Heart right ventricle (tissue), 16 donors: ENCODE data around the gene SAPCD2. TPM values are rescaled to one million over a fixed set of nuclear protein-coding genes. Genes with fewer than 3 reads are reported as not detected.

Experiments
- ATAC-seq, 8 donors: fragments of 200-7000 bp; cut with Tn5 transposase; one replicate each; pipeline ENCODE4 v1.9.1; 2020; ENCODE audit warnings: mild to moderate bottlenecking in 8 of 8, moderate library complexity in 8 of 8, moderate number of reproducible peaks in 1 of 8
- DNase-seq, 2 donors: peaks; one replicate each; pipeline ENCODE4 v3.0.0-alpha.2; 2020
- H3K27ac ChIP-seq, 10 donors: fragments of 200-600 bp; sonication (generic) in 2 of 10; one replicate each; pipeline versions ENCODE4 v1.5.0 to v1.8.0; 2020 to 2022; ENCODE audit warnings: mild to moderate bottlenecking in 3 of 10
- H3K27me3 ChIP-seq, 7 donors: fragments of 200-600 bp; one replicate each; pipeline ENCODE4 v1.8.0; 2021 to 2022; ENCODE audit warnings: mild to moderate bottlenecking in 2 of 7
- H3K36me3 ChIP-seq, 9 donors: fragments of 200-600 bp; sonication (generic) in 1 of 9; one replicate each; pipeline versions ENCODE4 v1.5.0 to v1.8.0; 2020 to 2022; ENCODE audit warnings: mild to moderate bottlenecking in 2 of 9
- H3K4me1 ChIP-seq, 9 donors: fragments of 200-600 bp; sonication (generic) in 1 of 9; one replicate each; pipeline versions ENCODE4 v1.5.0 to v1.8.0; 2020 to 2022; ENCODE audit warnings: mild to moderate bottlenecking in 4 of 9
- H3K4me3 ChIP-seq, 10 donors: fragments of 200-600 bp; sonication (generic) in 2 of 10; one replicate each; pipeline versions ENCODE4 v1.5.0 to v1.8.0; 2020 to 2022; ENCODE audit warnings: mild to moderate bottlenecking in 7 of 10, moderate library complexity in 2 of 10
- H3K9me3 ChIP-seq, 11 donors: fragments of 200-600 bp in 10 of 11; sonication (generic) in 2 of 11; one replicate each; pipeline versions ENCODE4 v1.5.0 to v1.8.0; 2013 to 2022; ENCODE audit warnings: mild to moderate bottlenecking in 2 of 11, control low read depth in 1 of 11, moderate library complexity in 1 of 11
- CTCF ChIP-seq, 9 donors: fragments of 200-600 bp; sonication (generic) in 2 of 9; IDR thresholded peaks; one replicate each; pipeline versions ENCODE4 v1.5.0 to v1.8.0; 2021 to 2022; ENCODE audit warnings: antibody characterized with exemption in 9 of 9, mild to moderate bottlenecking in 5 of 9, moderate library complexity in 1 of 9
- WGBS, 2 donors: extraction: QIAGEN DNeasy Blood & Tissue Kit; methylation state at CpG; one replicate each; pipeline ENCODE4 v1.1.7; 2013; ENCODE audit warnings: inconsistent platforms in 1 of 2; 5-methylcytosine and 5-hydroxymethylcytosine counted together
- intact Hi-C, 10 donors: fragments of 100-400 bp; cut with DNase I; formaldehyde crosslinking; loops; one replicate each; pipeline versions ENCODE4 v1.11.1 to v1.14.2; 2022
- polyA plus RNA-seq, 2 donors: library from polyadenylated mRNA; stranded (reverse); fragments of 200-250 nt; gene quantifications; one replicate each; pipeline ENCODE4 v1.2.3, GENCODE V29; 2013
- total RNA-seq, 10 donors: library from RNA; stranded (reverse); fragmentation: NEBNext Ultra II Directional in 3 of 10; extraction: Animal tissue kit (Norgen Biotek cat#: 25700) in 3 of 10; gene quantifications; one replicate each; pipeline versions ENCODE4 v1.2.1 to v1.2.4, GENCODE V29; 2021 to 2023
- donor health status: Arrhythmogenic right ventricular cardiomyopathy.
- donor health status: ischemic (EF 13 %, LVEDD 7.1; RV severe dilation, severe dysfunction).
- donor health status: healthy with polysubstance abuse.
- donor health status: DM: no; HTN: yes; CAD: no.
- donor health status: DM: no; HTN: no; CAD: no.
- donor health status: ischemic (EF 25% LVEDD 6.9; RV normal size, moderate dysfunction).
- donor health status: ischemic (EF 25% LVEDD 5.7; RV mildly dilated, moderate dysfunction).
- donor health status: healthy.
- donor health status: DM: yes; HTN: yes; CAD: no.
- donor health status: Ischemic cardiomyopathy.
- donor health status: ischemic (EF 35%, LVEDD 5.7; RV mildly dilated, moderate dysfunction).
- donor health status: nonischemic (EF 11% LVEDD 7.7; RV severe dilation, severe dysfunction).
- donor health status: DM: yes; HTN: yes; CAD: no.
- donor health status: PGD.
- donor health status: ischemic (EF 29% LVEDD 5.4; RV normal size, mild dysfunction).
- donor health status: nonischemic (EF 23%, LVEDD 6.1; RV moderate dilation, normal function).

SAPCD2 gene
- total and polyA plus RNA-seq, 12 donors = 0.06 to 1.1 (median 0.13) TPM; not detected in 1

- Histone ChIP-seq H3K4me1 (peaks cover 8 to 40% (median 14%) of the 10 kb centered on the region in 9 donors), H3K4me3 (peak overlapping the region in 9 of 10 donors; percentile 62 to 79 (median 72)), H3K27ac (peak overlapping the region in 9 of 10 donors; percentile 12 to 82 (median 64)), H3K9me3 (no peaks in the 10 kb centered on the region), H3K27me3 (no peaks in the 10 kb centered on the region), H3K36me3 (peaks cover 0 to 32% (median 18%) of the 10 kb centered on the region in 9 donors)
- TF ChIP-seq CTCF (IDR thresholded peaks at IDR 0.05) = no peak
- 65 to 68% methylated on average over 15 of the region's 15 CpGs for WGBS, 2 donors
- DNase-seq = no peak
- ATAC-seq = peak in 2 of 8 donors; percentile 2 to 16
- intact Hi-C loops = no loop called here
Observed at GRCh38 chr9:137076636-137077009, 6.3 kb upstream of the SAPCD2 start.

- intact Hi-C loops = no loop called here
- no peak for DNase-seq
- no peak overlapping the region for H3K27ac ChIP-seq
- H3K9me3 ChIP-seq = no peaks in the 10 kb centered on the region
- H3K4me3 ChIP-seq = no peak overlapping the region
- no peak for TF ChIP-seq CTCF (IDR thresholded peaks at IDR 0.05)
- peaks cover 0 to 19% (median 12%) of the 10 kb centered on the region in 9 donors for H3K36me3 ChIP-seq
- no peaks in the 10 kb centered on the region for H3K27me3 ChIP-seq
- ATAC-seq = no peak
- H3K4me1 ChIP-seq = peaks cover 15 to 51% (median 24%) of the 10 kb centered on the region in 9 donors
- WGBS, 2 donors = 87 to 91% methylated on average over 12 of the region's 12 CpGs
Observed at GRCh38 chr9:137075275-137075775, 5.0 kb upstream of the SAPCD2 start.

- ATAC-seq = no peak
- Histone ChIP-seq H3K4me1 (peaks cover 15 to 51% (median 24%) of the 10 kb centered on the region in 9 donors), H3K4me3 (no peak overlapping the region), H3K27ac (no peak overlapping the region), H3K27me3 (no peaks in the 10 kb centered on the region), H3K9me3 (no peaks in the 10 kb centered on the region), H3K36me3 (peaks cover 0 to 14% (median 9%) of the 10 kb centered on the region in 9 donors)
- no peak for TF ChIP-seq CTCF (IDR thresholded peaks at IDR 0.05)
- intact Hi-C loops = no loop called here
- WGBS, 2 donors = 89 to 90% methylated on average over 12 of the region's 12 CpGs
- no peak for DNase-seq
Observed at GRCh38 chr9:137074657-137075274, 4.4 kb upstream of the SAPCD2 start.

- Histone ChIP-seq H3K36me3 (peaks cover 0 to 7% (median 3%) of the 10 kb centered on the region in 9 donors), H3K4me3 (no peak overlapping the region), H3K9me3 (no peaks in the 10 kb centered on the region), H3K27me3 (peaks cover 0 to 7% (median 6%) of the 10 kb centered on the region in 7 donors), H3K27ac (peak overlapping the region in 1 of 10 donors; percentile 21), H3K4me1 (peaks cover 15 to 57% (median 30%) of the 10 kb centered on the region in 9 donors)
- intact Hi-C loops = no loop called here
- WGBS, 2 donors = 90 to 91% methylated on average over 8 of the region's 8 CpGs
- no peak for ATAC-seq
- DNase-seq = no peak
- no peak for TF ChIP-seq CTCF (IDR thresholded peaks at IDR 0.05)
Observed at GRCh38 chr9:137073992-137074399, 3.6 kb upstream of the SAPCD2 start.
